ENCODE data around the gene NOS2.
"Not testable (repeated sequence)": the region's sequence is repeated elsewhere in the genome, so short reads cannot be mapped to it uniquely, and the experiment has no call there.

DNA sequence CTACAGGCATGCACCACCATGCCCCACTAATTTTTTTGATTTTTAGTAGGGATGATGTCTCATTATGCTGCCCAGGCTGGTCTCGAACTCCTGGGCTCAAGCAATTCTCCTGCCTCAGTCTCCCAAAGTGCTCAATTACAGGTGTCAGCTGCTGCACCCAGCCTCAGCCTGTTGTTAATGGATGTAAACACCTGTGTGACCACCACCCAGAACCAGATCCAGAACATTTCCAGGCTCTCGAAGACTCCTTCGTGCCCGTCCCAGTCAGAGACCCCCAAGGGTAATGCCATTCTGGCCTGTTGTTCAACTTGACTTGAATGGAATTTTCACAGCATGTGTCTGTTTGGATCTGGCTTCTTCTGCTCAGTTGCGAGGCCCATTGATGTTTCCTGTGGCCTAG, 59.8 kb downstream of the NOS2 start:
- not testable (repeated sequence) for TF ChIP-seq CTCF (IDR thresholded peaks at IDR 0.05); ZFX (IDR thresholded peaks at IDR 0.05; ENCODE audit: borderline replicate concordance)
